ENCODE data around the gene PGP. TPM values are rescaled to one million over a fixed set of nuclear protein-coding genes. Genes with fewer than 3 reads are reported as not detected.

Gene PGP
- total RNA-seq, 1 donor from 2014 or later, result 37.2 TPM

DNA sequence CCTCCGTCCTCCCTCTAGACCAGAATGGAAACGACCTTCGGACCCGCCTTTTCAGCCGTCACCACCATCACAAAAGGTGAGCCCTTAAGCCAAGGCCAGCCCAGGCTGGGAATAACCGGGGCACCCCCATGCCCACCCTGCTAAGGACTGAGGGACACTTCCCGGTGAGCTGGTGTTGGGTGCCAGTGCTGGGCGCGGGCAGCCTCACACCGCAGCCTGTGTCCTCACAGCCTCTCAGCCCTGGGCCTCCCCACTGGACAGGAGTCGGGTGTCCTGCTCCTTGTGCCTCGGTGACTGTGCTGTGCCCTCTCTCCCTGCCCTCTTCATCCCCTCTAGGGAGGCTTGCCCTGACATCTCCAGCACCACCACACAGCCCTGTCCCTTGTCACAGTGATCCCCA, 48.8 kb downstream of the PGP start:
- Mint-ChIP-seq H3K4me1 (ENCODE audit: low read depth) (no peaks in the 10 kb centered on the region), H3K9me3 (no peaks in the 10 kb centered on the region), H3K36me3 (ENCODE audit: low read depth) (peaks cover 5% of the 10 kb centered on the region), H3K27ac (no peak overlapping the region), H3K27me3 (ENCODE audit: insufficient read depth) (no peaks in the 10 kb centered on the region), H3K4me3 (no peak overlapping the region)
- DNase-seq (ENCODE audit: low spot score), result no peak
- intact Hi-C loops (cut with micrococcal nuclease), result no loop called here

DNA sequence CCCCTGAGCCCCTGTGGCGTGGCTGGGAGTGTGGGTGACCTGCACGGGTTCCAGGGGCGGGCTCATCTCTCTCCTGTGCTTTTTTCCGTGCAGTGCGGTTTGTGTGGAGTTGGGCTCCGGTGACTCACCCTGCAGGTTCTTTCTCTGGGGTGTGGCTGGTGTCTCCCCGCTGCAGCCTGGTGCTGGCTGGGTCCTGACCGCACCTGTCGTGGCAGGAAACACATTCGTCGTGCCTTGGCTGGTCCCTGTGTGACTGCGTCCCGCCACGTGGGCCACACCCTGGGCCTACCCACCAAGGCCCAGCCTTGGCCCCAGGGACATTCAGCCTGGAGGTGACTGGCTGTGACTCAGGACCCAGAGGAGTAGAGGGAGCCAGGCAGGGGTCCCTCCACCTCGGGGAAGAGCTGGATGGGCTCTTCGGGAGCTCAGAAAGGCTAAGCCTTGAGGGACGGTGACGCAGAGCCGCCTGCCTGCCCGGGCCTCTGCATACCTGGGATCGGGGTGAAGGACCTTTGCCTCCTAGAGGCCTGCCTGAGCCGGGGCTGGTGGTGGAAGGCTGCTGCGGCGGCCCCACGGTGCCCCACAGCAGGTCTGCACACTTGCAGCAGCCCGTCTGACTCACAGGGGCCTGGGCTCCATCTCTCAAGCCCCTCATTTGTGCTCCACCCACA, 51.3 kb downstream of the PGP start:
- intact Hi-C loops (cut with micrococcal nuclease), result no loop called here
- Mint-ChIP-seq H3K36me3 (ENCODE audit: low read depth) (peaks cover 5% of the 10 kb centered on the region), H3K4me3 (no peak overlapping the region), H3K9me3 (no peaks in the 10 kb centered on the region), H3K27me3 (ENCODE audit: insufficient read depth) (no peaks in the 10 kb centered on the region), H3K27ac (no peak overlapping the region), H3K4me1 (ENCODE audit: low read depth) (no peaks in the 10 kb centered on the region)
- DNase-seq (ENCODE audit: low spot score), result no peak

DNA sequence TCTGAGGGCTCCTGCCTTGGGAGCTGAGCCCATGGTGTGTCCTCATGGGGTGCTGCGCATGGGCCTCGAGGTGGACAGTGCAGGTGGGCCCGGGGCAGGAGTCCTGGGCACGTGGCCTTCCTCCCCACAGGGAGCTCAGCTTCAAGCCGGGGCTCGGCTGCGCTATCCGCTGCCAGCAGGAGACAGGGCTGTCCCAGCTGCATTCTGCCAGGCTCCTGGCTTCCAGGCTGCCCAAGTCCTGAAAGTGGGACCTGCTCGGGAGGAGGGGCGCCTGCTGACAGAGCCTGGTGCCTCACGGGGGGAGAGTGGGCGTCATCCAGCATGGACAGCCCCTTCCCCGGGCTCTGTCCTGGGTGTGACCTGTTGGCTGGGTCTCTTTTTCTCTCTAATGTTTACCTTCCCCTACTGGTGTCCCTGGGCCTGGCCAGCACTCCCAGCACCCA, 51.9 kb downstream of the PGP start:
- H3K4me1 Mint-ChIP-seq (ENCODE audit: low read depth), result no peaks in the 10 kb centered on the region
- no peaks in the 10 kb centered on the region for H3K27me3 Mint-ChIP-seq (ENCODE audit: insufficient read depth)
- H3K9me3 Mint-ChIP-seq, result no peaks in the 10 kb centered on the region
- no peak overlapping the region for H3K4me3 Mint-ChIP-seq
- peaks cover 5% of the 10 kb centered on the region for H3K36me3 Mint-ChIP-seq (ENCODE audit: low read depth)
- intact Hi-C loops (cut with micrococcal nuclease), result no loop called here
- DNase-seq (ENCODE audit: low spot score), result no peak
- no peak overlapping the region for H3K27ac Mint-ChIP-seq

DNA sequence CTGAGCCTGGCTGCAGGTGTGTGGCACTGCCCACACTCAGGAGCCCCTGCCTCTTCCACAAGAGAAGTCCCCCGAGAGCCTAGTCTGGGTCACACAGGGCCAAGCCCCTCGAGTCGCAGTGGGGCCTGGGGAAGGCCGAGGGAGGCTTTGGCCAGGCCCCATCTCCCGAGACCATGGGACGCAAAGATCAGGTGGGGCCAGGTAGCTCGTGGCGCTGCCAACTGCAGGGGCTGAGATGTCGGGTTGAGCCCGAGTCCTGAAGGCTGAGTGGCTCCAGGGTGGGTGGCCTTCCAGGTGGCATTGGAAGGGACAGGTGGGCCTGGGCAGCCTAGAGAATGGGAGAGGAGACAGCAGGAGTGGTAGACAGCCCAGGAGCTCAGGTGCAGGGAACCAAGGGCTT, 52.7 kb downstream of the PGP start:
- Mint-ChIP-seq H3K27me3 (ENCODE audit: insufficient read depth) (no peaks in the 10 kb centered on the region), H3K36me3 (ENCODE audit: low read depth) (peaks cover 5% of the 10 kb centered on the region), H3K4me1 (ENCODE audit: low read depth) (peaks cover 5% of the 10 kb centered on the region), H3K27ac (no peak overlapping the region), H3K9me3 (no peaks in the 10 kb centered on the region), H3K4me3 (no peak overlapping the region)
- intact Hi-C loops (cut with micrococcal nuclease), result no loop called here
- DNase-seq (ENCODE audit: low spot score), result no peak

Other genes with a start within 250 kb of the PGP start
- gene RNF151, start 248.0 kb downstream of the PGP start, total RNA-seq, result 0.70 and 0.93 TPM in 2 replicates
- gene TBL3, start 242.8 kb downstream of the PGP start, total RNA-seq, result 84.9 and 87.3 TPM in 2 replicates
- gene NOXO1, start 233.4 kb downstream of the PGP start, total RNA-seq, result 0.24 TPM in 1 of 2 replicates, not detected in the other
- gene GFER, start 230.6 kb downstream of the PGP start, total RNA-seq, result 46.2 and 54.0 TPM in 2 replicates
- 21.2 and 26.3 TPM in 2 replicates for gene SYNGR3, start 224.9 kb downstream of the PGP start, total RNA-seq
- 100 and 105 TPM in 2 replicates for gene ZNF598, start 205.0 kb downstream of the PGP start, total RNA-seq
- 3.6 and 3.9 TPM in 2 replicates for gene NPW, start 195.1 kb downstream of the PGP start, total RNA-seq
- 2.2 and 2.5 TPM in 2 replicates for gene NHERF2, start 187.9 kb downstream of the PGP start, total RNA-seq
- 50.0 and 52.7 TPM in 2 replicates for gene NTHL1, start 167.0 kb downstream of the PGP start, total RNA-seq
- 96.4 and 111 TPM in 2 replicates for gene TSC2, start 166.9 kb downstream of the PGP start, total RNA-seq
- 92.5 and 104 TPM in 2 replicates for gene PKD1, start 78.9 kb downstream of the PGP start, total RNA-seq
- gene RAB26, start 66.2 kb downstream of the PGP start, total RNA-seq, result 0.24 and 0.70 TPM in 2 replicates
- gene TRAF7, start 59.1 kb downstream of the PGP start, total RNA-seq, result 70.4 and 73.1 TPM in 2 replicates
- gene CASKIN1, start 18.2 kb downstream of the PGP start, total RNA-seq, result 1.0 and 1.2 TPM in 2 replicates
- gene MLST8, start 9.4 kb downstream of the PGP start, total RNA-seq, result 57.0 and 61.9 TPM in 2 replicates
- gene BRICD5, start 4.0 kb downstream of the PGP start, total RNA-seq, result 24.7 and 25.1 TPM in 2 replicates
- gene E4F1, start 8.8 kb upstream of the PGP start, total RNA-seq, result 35.6 and 37.4 TPM in 2 replicates
- 1.6 and 2.2 TPM in 2 replicates for gene DNASE1L2, start 21.6 kb upstream of the PGP start, total RNA-seq
- gene ECI1, start 36.7 kb upstream of the PGP start, total RNA-seq, result 35.5 and 36.5 TPM in 2 replicates
- 398 and 403 TPM in 2 replicates for gene RNPS1, start 53.3 kb upstream of the PGP start, total RNA-seq
- 9.0 and 10.0 TPM in 2 replicates for gene ABCA3, start 125.9 kb upstream of the PGP start, total RNA-seq
- 45.3 and 46.7 TPM in 2 replicates for gene CCNF, start 214.6 kb upstream of the PGP start, total RNA-seq
- gene TEDC2, start 245.3 kb upstream of the PGP start, total RNA-seq, result 41.0 and 43.9 TPM in 2 replicates